HCT116 (cell line): Measurements from ENCODE around the gene TUBA1B. TPM values are rescaled to one million over a fixed set of nuclear protein-coding genes. Genes with fewer than 3 reads are reported as not detected.

Experiments used
- ATAC-seq: fragments of 200-7000 bp; cut with Tn5 transposase; 2 replicates; pipeline ENCODE4 v1.9.1; 2020; ENCODE audit warnings: mild to moderate bottlenecking, moderate library complexity
- BruUV-seq: library from RNA; stranded (reverse); fragments of 400-500 nt; replicated peaks from 2 replicates; lab custom pipeline; 2021; lab: Mats Ljungman, UMichigan
- CTCF ChIA-PET: fragments of 300-600 bp; sonication (Branson Sonifier 250); formaldehyde crosslinking; loops from one replicate; lab custom pipeline; 2021; ENCODE audit warnings: antibody characterized with exemption; lab: Charles Lee
- POLR2A ChIA-PET: fragments of 300-600, 350-600 bp; sonication (Branson Sonifier 250); formaldehyde crosslinking; loops from one replicate; lab custom pipeline; 2021; ENCODE audit warnings: antibody characterized with exemption; lab: Charles Lee
- RAD21 ChIA-PET, 2 experiments: fragments of 300-600 bp; sonication (Branson Sonifier 250); formaldehyde crosslinking; loops; one replicate each; lab custom pipeline; 2023; ENCODE audit warnings: low total read pairs in 2 of 2; ENCODE audit not compliant: uncharacterized antibody in 2 of 2, unreplicated experiment in 2 of 2, low non-redundant PET in 1 of 2; lab: Charles Lee
- DNase-seq: peaks from one replicate; pipeline ENCODE4 v3.0.0-alpha.2; 2010; ENCODE audit warnings: low read depth, low spot score
- H2AFZ ChIP-seq: fragments of 200-600 bp; shearing (Covaris generic), sonication (generic); 2 replicates; pipeline ENCODE4 v1.6.1; 2017; ENCODE audit warnings: low read depth, mixed run types, mixed read lengths, antibody characterized with exemption, low read length; ENCODE audit not compliant: poor library complexity, severe bottlenecking
- H3K27ac ChIP-seq: 2 replicates; pipeline ENCODE4 v1.5.1; 2012; ENCODE audit warnings: low read depth, low read length
- H3K27me3 ChIP-seq: fragments of 200-600 bp; sonication (generic); 2 replicates; pipeline ENCODE4 v1.6.1; 2016; ENCODE audit warnings: mixed run types, low read length, mixed read lengths; ENCODE audit not compliant: insufficient read depth
- H3K36me3 ChIP-seq, 2 experiments: fragments of 200-500 bp in 1 of 2; fragments of 200-600 bp in 1 of 2; sonication (Bioruptor generic) in 1 of 2; sonication (generic) in 1 of 2; 2 replicates each; pipeline versions ENCODE4 v1.5.1 to v1.6.1; 2014 to 2016; ENCODE audit warnings: low read length in 2 of 2, inconsistent platforms in 1 of 2, mixed read lengths in 1 of 2, mixed run types in 1 of 2; ENCODE audit not compliant: insufficient read depth in 2 of 2, control insufficient read depth in 1 of 2
- H3K4me1 ChIP-seq, 2 experiments: fragments of 200-600 bp in 1 of 2; sonication (generic) in 1 of 2; 2 replicates each; pipeline versions ENCODE4 v1.5.1 to v1.6.1; 2012 to 2017; ENCODE audit warnings: low read length in 2 of 2, inconsistent platforms in 1 of 2, mild to moderate bottlenecking in 1 of 2, mixed read lengths in 1 of 2, mixed run types in 1 of 2, moderate library complexity in 1 of 2; ENCODE audit not compliant: insufficient read depth in 2 of 2, control insufficient read depth in 1 of 2
- H3K4me2 ChIP-seq: fragments of 200-600 bp; sonication (generic); 2 replicates; pipeline ENCODE4 v1.6.1; 2017; ENCODE audit warnings: mixed run types, low read length, mixed read lengths
- H3K4me3 ChIP-seq, 2 experiments: fragments of 200-600 bp in 1 of 2; sonication (generic) in 1 of 2; replicated peaks in 1 of 2; 2 replicates each; pipeline ENCODE4 v1.5.1; 2011 to 2016; ENCODE audit warnings: low read length in 2 of 2, control low read depth in 1 of 2, low read depth in 1 of 2, mild to moderate bottlenecking in 1 of 2, mixed read lengths in 1 of 2, mixed run types in 1 of 2
- H3K79me2 ChIP-seq: fragments of 200-600 bp; sonication (generic); 2 replicates; pipeline ENCODE4 v1.6.1; 2017; ENCODE audit warnings: mild to moderate bottlenecking, mixed run types, low read length, moderate library complexity, mixed read lengths; ENCODE audit not compliant: insufficient read depth
- H3K9ac ChIP-seq: fragments of 200-600 bp; sonication (generic); 2 replicates; pipeline ENCODE4 v1.6.1; 2016; ENCODE audit warnings: low read length, mixed read lengths
- H3K9me2 ChIP-seq: fragments of 200-600 bp; sonication (generic), shearing (Covaris generic); 2 replicates; pipeline ENCODE4 v1.6.1; 2017; ENCODE audit warnings: mixed run types, mild to moderate bottlenecking, moderate library complexity; ENCODE audit not compliant: insufficient read depth
- H3K9me3 ChIP-seq, 2 experiments: fragments of 200-500 bp in 1 of 2; fragments of 200-600 bp in 1 of 2; sonication (Bioruptor generic) in 1 of 2; sonication (generic) in 1 of 2; 2 replicates each; pipeline ENCODE4 v1.6.1; 2014 to 2017; ENCODE audit warnings: low read length in 2 of 2, mixed read lengths in 2 of 2, inconsistent platforms in 1 of 2, low read depth in 1 of 2, mild to moderate bottlenecking in 1 of 2, mixed run types in 1 of 2, moderate library complexity in 1 of 2; ENCODE audit not compliant: control insufficient read depth in 1 of 2, insufficient read depth in 1 of 2
- H4K20me1 ChIP-seq: fragments of 200-600 bp; sonication (generic), shearing (Covaris generic); 2 replicates; pipeline ENCODE4 v1.6.1; 2017; ENCODE audit warnings: mixed run types, mild to moderate bottlenecking, moderate library complexity; ENCODE audit not compliant: insufficient read depth
- EGR1 ChIP-seq: IDR thresholded peaks from 2 replicates; pipeline ENCODE4 v1.6.1; 2012; ENCODE audit warnings: low read depth
- ELF1 ChIP-seq: IDR thresholded peaks from 2 replicates; pipeline ENCODE4 v1.6.1; 2012; ENCODE audit warnings: low read depth, borderline replicate concordance
- JUND ChIP-seq: IDR thresholded peaks from 2 replicates; pipeline ENCODE4 v1.6.1; 2012
- RAD21 ChIP-seq: IDR thresholded peaks from 2 replicates; pipeline ENCODE4 v1.6.1; 2012; ENCODE audit warnings: low read depth, mild to moderate bottlenecking
- TCF7L2 ChIP-seq: IDR thresholded peaks from 2 replicates; pipeline ENCODE4 v1.7.0; 2011; ENCODE audit warnings: borderline replicate concordance, inconsistent platforms; ENCODE audit not compliant: insufficient read depth, insufficient read length; ENCODE audit errors: extremely low read depth
- YY1 ChIP-seq: IDR thresholded peaks from 2 replicates; pipeline ENCODE4 v1.6.1; 2011; ENCODE audit warnings: low read length, low read depth, moderate library complexity, mild to moderate bottlenecking; ENCODE audit not compliant: insufficient replicate concordance; ENCODE audit errors: extremely low read depth
- ZFX ChIP-seq: fragments of 450-650 bp; IDR thresholded peaks from 2 replicates; pipeline ENCODE4 v1.6.1; 2017
- intact Hi-C: fragments of 100-400 bp; cut with micrococcal nuclease; formaldehyde crosslinking; loops from 2 replicates; pipeline ENCODE4 v1.10.0; 2022
- total RNA-seq: library from RNA; stranded (reverse); gene quantifications from one replicate; pipeline ENCODE4 v1.2.1, GENCODE V29; 2021; ENCODE audit not compliant: unreplicated experiment
- TF ChIP-seq, protein P1 (sequence below): IDR thresholded peaks from 2 replicates; pipeline ENCODE4 v1.6.1; 2012; ENCODE audit warnings: low read depth
- TF ChIP-seq, protein P2 (sequence below), 3 experiments: fragments of 200-600 bp in 1 of 3; sonication (generic) in 1 of 3; IDR thresholded peaks in 2 of 3; conservative IDR thresholded peaks in 1 of 3; 2 replicates each; pipeline ENCODE4 v1.5.1; 2012 to 2017; ENCODE audit warnings: low read depth in 2 of 3, low read length in 2 of 3, antibody characterized with exemption in 1 of 3, borderline replicate concordance in 1 of 3, control low read depth in 1 of 3, mild to moderate bottlenecking in 1 of 3, mixed read lengths in 1 of 3, mixed run types in 1 of 3, moderate library complexity in 1 of 3; ENCODE audit not compliant: insufficient read depth in 1 of 3

The TUBA1B gene
- total RNA-seq, 1 experiment from 2014 or later = 1,628 TPM

DNA sequence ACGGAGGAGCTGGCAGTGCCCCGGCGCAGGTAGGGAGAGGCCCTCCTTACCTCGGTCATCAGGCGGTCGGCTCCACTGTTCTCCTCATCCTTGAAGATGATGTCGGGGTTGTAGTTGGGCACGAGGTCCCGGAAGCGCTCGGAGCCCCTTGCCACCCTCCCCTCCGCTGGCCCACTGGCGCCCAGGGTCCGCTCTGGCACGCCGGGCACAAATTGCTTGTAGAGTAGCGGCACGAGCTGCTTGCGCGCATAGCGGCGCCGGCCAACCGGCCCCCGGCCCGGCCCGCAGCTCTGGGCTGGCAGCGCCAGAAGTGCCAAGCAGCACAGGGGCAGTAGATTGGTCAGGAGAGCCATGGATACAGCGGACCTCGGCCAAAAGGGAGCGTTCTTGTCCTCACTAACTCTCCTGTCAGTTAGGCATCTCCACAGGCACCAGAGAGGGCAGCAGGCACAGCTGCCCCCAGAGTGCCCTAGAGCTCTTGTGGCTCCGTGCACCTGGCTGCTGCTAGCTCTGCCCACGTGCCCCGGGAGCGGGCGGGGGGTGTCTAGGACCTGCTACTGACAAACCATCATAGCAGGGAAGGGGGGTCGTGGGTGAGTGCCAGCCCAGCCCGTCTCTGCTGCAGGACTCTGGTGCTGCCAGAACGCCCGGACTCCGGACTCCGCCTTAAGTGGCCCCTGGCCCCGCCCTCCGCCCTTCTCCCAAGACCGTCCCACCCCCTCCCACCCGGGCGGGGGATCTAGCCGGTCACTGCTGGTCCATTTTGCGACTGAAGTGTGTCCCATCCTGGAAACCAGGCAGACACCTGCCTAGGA lies 36.8 kb downstream of the TUBA1B start, which contains the start of gene DHH:
TSS of gene DHH (minus strand) at position 642 of the 815 bp plus-strand sequence. CDS start at position 353, 289 bp downstream.
- POLR2A ChIA-PET = interaction anchor here (1.0 kb wide), 1 partner anchor 37 kb away, joined by 5 read pairs; the partner anchor contains the start of gene TUBA1B
- Histone ChIP-seq H3K36me3 (0 out of 4 replicates have a peak, but pooled peaks cover 3 to 6% of the 10 kb centered on the region in 2 experiments), H4K20me1 (no peaks in the 10 kb centered on the region), H3K79me2 (no peaks in the 10 kb centered on the region), H3K27ac (no peak within 1 kb of the TSS), H3K4me3 (no peak within 1 kb of the TSS), H2AFZ (no peak within 1 kb of the TSS), H3K9me2 (no peaks in the 10 kb centered on the region), H3K4me1 (0 out of 4 replicates have a peak, but pooled peaks cover 0 to 2% of the 10 kb centered on the region in 2 experiments), H3K9ac (no peak within 1 kb of the TSS), H3K9me3 (no peaks in the 10 kb centered on the region), H3K27me3 (no peaks in the 10 kb centered on the region), H3K4me2 (no peak within 1 kb of the TSS)
- RAD21 ChIA-PET = no interaction called here
- intact Hi-C loops = no loop called here
- DNase-seq (no peak), ATAC-seq (no peak)
- no TSS peak for BruUV-seq
- CTCF ChIA-PET = interaction anchor here (0.6 to 4.9 kb wide), 3 partner anchors 24 to 242 kb away, joined by 3 to 23 read pairs (median 3); partner anchors contain the start of genes DDX23 and RHEBL1
- no peak for TF ChIP-seq TCF7L2
- TF ChIP-seq YY1 = no peak

DNA sequence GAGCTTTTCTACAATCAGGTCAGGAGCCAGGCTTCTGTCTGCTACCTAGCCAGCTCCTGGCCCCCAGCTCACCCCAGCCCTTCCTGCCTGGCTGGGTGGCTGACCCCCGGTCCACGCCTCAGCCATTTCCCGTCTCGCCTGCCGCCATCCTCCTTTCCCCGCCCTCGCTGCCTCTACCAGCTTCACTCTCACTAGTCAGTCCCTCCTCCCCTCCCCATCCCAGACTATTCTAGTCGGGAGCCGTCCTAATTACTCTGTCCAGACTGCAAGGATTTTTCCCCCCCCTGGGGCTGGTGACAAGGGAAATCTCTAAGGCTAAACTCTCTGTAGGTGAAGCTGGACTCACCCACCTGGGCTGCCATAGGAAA lies 37.4 kb downstream of the TUBA1B start:
- Histone ChIP-seq H3K9me3 (no peaks in the 10 kb centered on the region), H3K79me2 (no peaks in the 10 kb centered on the region), H3K4me1 (peaks cover 2% of the 10 kb centered on the region in 2 experiments; a peak in 2 of 4 replicates), H3K9me2 (no peaks in the 10 kb centered on the region), H3K9ac (no peak overlapping the region), H3K4me3 (no peak overlapping the region), H3K4me2 (no peak overlapping the region), H3K36me3 (0 out of 4 replicates have a peak, but pooled peaks cover 0 to 6% of the 10 kb centered on the region in 2 experiments), H3K27me3 (no peaks in the 10 kb centered on the region), H2AFZ (no peak overlapping the region), H4K20me1 (no peaks in the 10 kb centered on the region), H3K27ac (no peak overlapping the region)
- intact Hi-C loops = no loop called here
- POLR2A ChIA-PET = interaction anchor here (1.0 kb wide), 1 partner anchor 37 kb away, joined by 5 read pairs; the partner anchor contains the start of gene TUBA1B
- ATAC-seq (no peak), DNase-seq (no peak)
- CTCF ChIA-PET = interaction anchor here (0.9 to 4.9 kb wide), 2 partner anchors 24 to 30 kb away, joined by 3 to 23 read pairs; partner anchors contain the start of gene RHEBL1
- RAD21 ChIA-PET = no interaction called here
- BruUV-seq = no TSS peak
- TF ChIP-seq ELF1 (no peak), ZFX (no peak), JUND (no peak), YY1 (no peak), RAD21 (no peak), EGR1 (no peak)
- TF ChIP-seq, protein P1, sequence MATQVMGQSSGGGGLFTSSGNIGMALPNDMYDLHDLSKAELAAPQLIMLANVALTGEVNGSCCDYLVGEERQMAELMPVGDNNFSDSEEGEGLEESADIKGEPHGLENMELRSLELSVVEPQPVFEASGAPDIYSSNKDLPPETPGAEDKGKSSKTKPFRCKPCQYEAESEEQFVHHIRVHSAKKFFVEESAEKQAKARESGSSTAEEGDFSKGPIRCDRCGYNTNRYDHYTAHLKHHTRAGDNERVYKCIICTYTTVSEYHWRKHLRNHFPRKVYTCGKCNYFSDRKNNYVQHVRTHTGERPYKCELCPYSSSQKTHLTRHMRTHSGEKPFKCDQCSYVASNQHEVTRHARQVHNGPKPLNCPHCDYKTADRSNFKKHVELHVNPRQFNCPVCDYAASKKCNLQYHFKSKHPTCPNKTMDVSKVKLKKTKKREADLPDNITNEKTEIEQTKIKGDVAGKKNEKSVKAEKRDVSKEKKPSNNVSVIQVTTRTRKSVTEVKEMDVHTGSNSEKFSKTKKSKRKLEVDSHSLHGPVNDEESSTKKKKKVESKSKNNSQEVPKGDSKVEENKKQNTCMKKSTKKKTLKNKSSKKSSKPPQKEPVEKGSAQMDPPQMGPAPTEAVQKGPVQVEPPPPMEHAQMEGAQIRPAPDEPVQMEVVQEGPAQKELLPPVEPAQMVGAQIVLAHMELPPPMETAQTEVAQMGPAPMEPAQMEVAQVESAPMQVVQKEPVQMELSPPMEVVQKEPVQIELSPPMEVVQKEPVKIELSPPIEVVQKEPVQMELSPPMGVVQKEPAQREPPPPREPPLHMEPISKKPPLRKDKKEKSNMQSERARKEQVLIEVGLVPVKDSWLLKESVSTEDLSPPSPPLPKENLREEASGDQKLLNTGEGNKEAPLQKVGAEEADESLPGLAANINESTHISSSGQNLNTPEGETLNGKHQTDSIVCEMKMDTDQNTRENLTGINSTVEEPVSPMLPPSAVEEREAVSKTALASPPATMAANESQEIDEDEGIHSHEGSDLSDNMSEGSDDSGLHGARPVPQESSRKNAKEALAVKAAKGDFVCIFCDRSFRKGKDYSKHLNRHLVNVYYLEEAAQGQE = no peak
- TF ChIP-seq, protein P2, sequence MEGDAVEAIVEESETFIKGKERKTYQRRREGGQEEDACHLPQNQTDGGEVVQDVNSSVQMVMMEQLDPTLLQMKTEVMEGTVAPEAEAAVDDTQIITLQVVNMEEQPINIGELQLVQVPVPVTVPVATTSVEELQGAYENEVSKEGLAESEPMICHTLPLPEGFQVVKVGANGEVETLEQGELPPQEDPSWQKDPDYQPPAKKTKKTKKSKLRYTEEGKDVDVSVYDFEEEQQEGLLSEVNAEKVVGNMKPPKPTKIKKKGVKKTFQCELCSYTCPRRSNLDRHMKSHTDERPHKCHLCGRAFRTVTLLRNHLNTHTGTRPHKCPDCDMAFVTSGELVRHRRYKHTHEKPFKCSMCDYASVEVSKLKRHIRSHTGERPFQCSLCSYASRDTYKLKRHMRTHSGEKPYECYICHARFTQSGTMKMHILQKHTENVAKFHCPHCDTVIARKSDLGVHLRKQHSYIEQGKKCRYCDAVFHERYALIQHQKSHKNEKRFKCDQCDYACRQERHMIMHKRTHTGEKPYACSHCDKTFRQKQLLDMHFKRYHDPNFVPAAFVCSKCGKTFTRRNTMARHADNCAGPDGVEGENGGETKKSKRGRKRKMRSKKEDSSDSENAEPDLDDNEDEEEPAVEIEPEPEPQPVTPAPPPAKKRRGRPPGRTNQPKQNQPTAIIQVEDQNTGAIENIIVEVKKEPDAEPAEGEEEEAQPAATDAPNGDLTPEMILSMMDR (IDR thresholded peaks at IDR 0.05 in 2 of 3, conservative IDR thresholded peaks at IDR 0.05 in 1 of 3; ENCODE audit: borderline replicate concordance in 1 of 3, insufficient read depth in 1 of 3, low read depth in 2 of 3, low read length in 2 of 3) = no peak
